Activated effector memory CD4-positive, alpha-beta T cell treated with anti-CD3 and anti-CD28 coated beads, Interleukin-2, amount 50 U/mL, for 16 hours (primary cell): ENCODE data around the gene MMP25.

ENCODE experiments used
- DNase-seq: peaks from one replicate; pipeline ENCODE4 v3.0.0-alpha.2; 2020

The MMP25 gene

GRCh38 chr16:3045758-3046640 is at the start of gene MMP25:
MMP25 (plus strand) TSS chr16:3046561; CDS start chr16:3046918, 357 bp downstream.
- no peak for DNase-seq

DNA sequence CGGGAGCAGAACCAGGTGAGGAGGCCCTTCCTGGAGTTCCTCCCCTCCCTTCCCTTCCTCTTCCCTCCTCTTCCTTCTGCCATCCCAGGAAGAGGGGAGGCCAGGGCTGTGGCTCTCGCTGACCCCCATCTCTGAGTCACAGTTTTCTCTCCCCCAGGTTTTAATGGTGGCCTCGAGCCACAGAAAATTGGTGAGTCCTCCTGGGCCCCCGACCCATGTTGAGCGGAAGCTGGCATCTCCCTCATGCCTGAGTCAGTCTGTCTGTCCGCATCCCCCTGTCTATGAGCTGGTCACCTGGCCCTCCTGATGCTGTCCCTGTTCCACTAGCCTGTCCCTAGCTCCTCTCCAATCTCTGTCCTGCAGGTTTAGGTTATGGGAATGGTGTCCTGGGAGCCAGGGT is 46.4 kb upstream of the MMP25 start:
- no peak for DNase-seq

GRCh38 chr16:3000540-3000939 is 45.8 kb upstream of the MMP25 start:
- no peak for DNase-seq

DNA sequence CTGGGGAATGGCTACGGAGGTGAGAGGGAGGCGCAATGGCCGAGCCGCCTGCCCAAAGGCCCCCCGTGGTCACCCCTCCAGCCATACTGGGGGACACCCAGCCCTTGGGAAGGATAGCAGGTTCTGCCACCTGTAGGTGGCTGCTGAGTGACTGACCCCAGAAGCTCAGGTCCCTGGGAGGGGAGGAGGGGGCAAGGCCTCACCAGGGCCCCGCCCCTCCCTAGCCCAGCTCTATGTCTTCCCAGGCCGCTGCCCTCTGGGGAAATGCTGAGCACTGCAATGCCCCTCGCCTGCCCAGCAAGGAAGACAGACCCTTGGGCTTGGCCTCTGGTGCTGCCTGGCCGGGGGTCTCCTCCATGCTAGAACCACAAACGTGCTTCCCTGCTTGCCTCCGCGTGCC is 45.0 kb upstream of the MMP25 start:
- DNase-seq: no peak

DNA sequence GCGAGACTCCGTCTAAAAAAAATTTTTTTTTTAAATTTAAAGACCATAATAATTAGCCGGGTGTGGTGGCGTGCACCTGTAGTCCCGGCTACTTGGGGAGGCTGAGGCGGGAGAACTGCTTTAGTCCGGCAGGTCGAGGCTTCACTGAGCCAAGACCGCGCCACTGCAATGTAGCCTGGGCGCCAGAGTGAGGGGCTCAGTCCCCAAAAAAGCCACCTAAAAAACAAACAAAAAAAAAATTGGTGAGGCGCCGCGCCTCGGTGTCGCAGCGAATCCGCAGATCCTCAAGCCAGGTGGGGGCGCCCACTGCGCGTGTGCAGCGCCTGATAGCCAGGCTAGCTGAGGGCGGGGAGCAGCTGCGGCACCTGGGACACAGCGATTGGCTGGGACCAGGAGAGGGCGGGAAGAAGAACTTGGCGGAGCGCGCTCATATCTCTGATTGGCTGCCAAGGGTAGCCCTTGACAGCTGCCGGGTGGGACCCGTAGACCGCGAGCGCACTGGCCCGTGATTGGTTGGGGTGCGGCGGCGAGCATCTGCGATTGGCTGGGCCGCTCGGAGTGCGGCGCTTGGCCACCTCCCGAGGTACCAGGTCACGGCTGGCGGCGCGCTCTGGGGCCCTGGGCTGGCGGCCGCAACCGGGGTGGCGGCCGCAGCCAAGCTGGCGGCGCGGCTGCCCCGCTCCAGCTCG is 42.6 kb upstream of the MMP25 start:
- DNase-seq: peak; percentile 99

DNA sequence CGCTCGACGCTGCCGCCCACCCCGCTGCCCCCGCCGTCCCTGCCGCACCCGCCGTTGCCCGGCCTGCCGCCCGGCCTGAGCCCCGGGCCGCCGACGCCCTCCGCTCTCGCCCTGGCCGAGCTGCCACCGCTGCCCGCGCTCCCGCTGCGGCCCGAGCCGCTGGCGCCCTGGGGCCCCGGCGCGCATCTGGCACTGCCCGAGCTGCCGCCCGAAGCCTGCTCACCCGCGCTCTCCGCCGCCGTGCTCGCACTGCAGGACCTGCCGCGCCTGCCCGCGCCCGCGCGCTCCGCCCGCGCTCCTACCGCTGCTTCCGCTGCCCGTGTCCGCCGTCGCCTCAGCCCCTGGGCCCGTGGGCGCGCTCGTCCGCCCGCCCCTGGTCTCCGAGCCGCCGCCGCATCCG is 42.0 kb upstream of the MMP25 start:
- no peak for DNase-seq

DNA sequence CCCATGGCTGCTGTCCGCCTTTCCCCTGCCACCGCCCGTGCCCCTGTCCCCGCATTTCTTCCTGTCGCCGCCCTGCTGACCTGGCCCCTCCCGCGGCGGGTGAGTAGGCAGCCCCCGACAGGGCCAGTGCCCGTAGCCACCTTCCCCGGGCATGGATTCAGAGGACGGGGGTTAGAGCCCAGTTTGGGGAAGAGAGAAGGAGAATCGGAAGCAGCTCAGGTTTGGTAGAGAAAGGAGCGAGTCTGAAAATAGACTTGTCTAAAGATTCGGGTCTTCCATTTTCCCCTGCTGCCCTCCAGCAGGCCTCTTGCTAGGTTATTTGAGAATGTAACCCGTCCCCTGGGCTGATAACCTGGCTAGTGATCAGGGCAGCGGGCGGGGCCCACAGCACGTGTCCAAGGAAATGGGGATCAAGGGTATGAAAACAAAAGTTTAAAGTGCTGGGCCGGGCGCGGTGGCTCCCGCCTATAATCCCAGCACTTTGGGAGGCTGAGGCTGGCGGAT is 41.5 kb upstream of the MMP25 start:
- peak; percentile 69 for DNase-seq

DNA sequence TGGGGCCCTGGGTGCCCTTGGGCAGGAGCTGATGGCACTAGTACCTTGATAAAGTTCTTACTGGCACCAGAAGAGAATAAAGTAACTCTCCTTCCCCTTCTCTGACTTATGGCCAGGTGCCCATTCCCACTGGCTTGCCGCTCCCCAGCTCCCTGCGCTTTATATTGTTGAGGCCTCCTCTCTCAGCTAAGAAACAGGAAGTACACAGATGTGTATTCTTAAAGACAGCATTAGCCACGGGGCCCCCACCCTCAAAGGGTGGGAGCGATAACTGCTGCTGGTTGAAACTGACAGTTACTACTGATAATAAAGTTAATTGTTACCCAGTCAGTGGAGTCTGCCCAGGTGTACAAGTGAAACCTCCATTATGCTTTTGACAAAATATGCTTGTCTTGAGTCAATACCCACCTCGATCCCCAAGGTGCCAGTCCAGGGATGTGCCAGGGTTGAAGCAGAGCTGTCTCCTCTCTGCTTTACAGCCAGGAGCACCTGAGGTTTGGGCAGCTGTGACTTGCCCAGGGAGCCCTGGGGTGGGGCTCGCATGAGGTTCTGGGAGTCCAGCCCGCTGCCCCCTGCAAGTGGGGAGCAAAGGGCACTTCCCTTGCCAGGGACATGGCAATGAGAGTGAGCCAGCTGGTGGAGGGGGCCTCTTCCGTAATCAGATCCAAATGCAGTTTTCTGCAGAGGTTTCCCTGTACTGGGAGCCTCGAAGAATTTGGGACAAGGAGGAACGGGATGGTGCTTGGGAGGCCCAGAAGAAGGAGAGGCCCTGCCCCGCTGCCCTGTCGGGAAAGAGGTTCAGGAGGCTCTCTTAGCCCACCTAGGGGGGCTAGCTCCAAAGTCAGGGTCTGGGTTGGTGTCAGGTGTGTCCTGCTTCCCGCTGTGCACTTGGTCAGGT is 39.1 kb upstream of the MMP25 start:
- no peak for DNase-seq

DNA sequence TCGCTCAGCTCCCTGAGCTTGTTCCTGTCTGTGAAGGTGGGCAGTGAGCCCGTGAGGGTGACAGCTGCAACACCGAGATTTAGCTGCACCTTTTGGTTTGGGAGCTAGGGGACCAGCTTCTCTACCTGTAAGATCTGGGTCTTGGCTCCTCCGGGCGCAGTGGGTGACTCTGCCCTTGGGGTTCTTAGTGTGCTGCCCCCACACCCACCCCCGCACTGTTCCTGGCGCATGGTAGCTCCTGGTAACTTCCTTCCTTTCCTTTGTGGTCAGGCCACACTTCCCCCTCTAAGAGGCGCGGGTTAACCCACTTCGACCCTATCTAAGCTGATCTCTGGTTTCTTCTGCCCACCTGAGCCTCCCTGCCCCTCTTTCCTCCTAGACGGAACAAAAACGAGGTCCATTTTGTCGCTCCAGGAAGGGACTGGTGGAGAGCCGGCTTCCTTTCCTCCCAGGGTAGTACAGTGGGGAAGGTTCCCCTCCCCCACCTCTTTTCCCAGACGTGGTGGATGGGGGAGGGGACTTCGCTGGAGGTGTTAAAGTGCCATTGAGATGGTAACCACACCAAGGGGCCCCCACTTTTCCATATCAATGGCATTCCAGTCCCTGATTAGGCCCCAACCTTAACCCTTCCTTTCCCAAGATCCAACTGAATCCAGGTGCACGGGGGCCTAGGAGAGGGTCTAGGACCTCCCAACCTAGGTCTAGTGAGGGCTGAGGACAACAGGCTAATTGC is 38.2 kb upstream of the MMP25 start:
- no peak for DNase-seq

GRCh38 chr16:3008690-3009037 is 37.7 kb upstream of the MMP25 start:
- DNase-seq: no peak

DNA sequence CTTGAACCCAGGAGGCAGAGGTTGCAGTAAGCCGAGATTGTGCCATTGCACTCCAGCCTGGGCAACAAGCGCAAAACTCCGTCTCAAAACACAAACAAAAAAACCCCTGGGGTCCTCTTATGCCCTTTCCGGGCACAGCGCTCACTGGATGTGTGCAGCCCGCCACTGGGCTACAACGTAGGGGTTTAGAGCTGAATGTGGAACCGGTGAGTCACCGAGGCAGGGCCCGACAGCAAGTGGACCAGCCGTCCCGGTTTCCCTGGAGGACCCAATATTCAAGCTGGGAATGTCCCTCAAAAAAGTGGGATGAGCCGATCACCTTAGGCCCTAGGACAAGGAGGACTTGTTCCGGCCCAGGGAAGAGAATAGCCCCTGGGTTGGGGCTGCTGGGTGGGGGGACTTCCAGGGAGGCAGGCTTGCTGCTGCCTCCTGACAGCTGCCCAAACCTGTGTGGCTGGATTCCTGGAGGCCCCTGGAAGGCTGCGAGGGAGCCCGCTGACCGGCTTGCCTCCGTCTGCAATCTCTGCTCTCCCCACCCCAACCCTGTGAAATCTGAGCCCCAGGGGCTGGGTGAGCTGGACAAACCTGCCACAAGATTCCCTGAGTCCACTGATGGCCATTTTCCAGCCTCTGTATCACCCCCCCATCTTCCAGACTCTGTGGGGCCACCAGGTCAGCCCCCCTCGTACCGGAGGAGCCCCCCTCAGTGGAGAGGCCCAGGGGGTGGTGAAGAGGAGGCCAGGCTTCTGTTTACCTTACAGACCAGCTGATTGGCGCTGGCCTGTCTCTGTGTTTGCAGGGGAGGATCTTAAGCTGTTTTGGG is 36.6 kb upstream of the MMP25 start:
- DNase-seq: no peak

DNA sequence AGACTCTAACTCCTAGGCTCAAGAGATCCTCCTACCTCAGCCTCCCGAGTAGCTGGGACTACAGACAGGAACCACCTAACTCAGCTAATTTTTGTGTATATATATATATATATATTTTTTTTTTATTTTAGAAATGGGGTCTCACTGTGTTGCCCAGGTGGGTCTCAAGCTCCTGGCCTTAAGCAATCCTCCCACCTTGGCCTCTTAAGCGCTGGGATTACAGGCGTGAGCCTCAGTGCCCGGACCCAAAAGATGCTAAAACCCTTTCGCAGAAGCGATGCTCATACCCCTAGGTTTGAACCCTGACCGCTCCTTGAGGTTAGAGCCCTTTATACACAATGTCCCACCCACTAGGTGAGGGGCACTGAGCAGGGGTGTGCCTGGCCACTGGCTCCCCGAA is 35.9 kb upstream of the MMP25 start:
- no peak for DNase-seq

GRCh38 chr16:3012246-3012645 is 34.1 kb upstream of the MMP25 start:
- DNase-seq: no peak

DNA sequence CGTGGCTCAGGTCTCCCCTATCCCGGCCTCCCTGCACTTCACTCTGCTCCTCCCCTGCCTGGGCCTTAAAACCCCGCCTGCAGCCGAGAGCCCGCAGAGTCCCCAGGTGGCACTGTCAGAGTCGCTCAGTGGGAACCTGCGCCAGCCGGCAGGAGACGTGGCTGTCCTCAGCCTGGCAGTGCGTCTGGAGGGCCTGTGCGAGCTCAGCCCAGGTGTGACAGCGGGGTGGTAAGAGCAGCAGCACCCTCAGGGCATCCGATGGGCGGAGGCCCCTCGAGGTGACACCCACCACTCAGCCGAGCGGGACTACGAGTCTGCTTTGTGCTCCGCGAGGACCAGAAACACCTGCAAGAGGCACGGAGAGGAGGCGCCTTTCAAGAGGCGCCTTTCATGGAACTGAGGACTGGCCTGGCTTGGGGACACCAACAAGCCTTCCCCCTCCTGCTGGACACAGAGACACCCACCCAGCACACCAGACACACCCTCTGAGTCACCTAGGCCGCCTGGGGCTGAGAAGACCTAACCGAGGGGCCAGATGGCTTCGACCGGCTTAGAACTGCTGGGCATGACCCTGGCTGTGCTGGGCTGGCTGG is 33.4 kb upstream of the MMP25 start, which contains the start of gene CLDN9:
CLDN9 (plus strand) TSS at position 96 of the 593 bp plus-strand sequence; CDS start at position 536, 440 bp downstream.
- no peak for DNase-seq

- no peak for DNase-seq
These were observed 32.8 kb upstream of the MMP25 start for GRCh38 chr16:3013491-3013951.

GRCh38 chr16:3013998-3014690 is 32.2 kb upstream of the MMP25 start:
- no peak for DNase-seq

GRCh38 chr16:3014971-3015370 is 31.4 kb upstream of the MMP25 start:
- DNase-seq: no peak

GRCh38 chr16:3015865-3016521 is 30.4 kb upstream of the MMP25 start:
- no peak for DNase-seq

- no peak for DNase-seq
These were observed 29.0 kb upstream of the MMP25 start for GRCh38 chr16:3017344-3017743.
